ENCODE data around the gene LTBR. TPM values are rescaled to one million over a fixed set of nuclear protein-coding genes. Genes with fewer than 3 reads are reported as not detected.

The LTBR gene
- total and polyA plus RNA-seq, 10 of the 15 experiments (the other 5 are each of a cell fraction or from before 2014, with no cell fraction given), result 0.24 to 0.44 TPM; not detected in 8

- TF ChIP-seq HDAC6 (IDR thresholded peaks at IDR 0.05; ENCODE audit: unreplicated experiment), result no peak
- no peak for TF ChIP-seq KLF5 (IDR thresholded peaks at IDR 0.05; ENCODE audit: partially characterized antibody)
- peak in 1 of 2 experiments; percentile 45; a peak in 1 of 4 replicates for TF ChIP-seq ETV6 (conservative IDR thresholded peaks at IDR 0.05 in 1 of 2, IDR thresholded peaks at IDR 0.05 in 1 of 2; ENCODE audit: borderline replicate concordance in 1 of 2, low read depth in 1 of 2)
- TF ChIP-seq YBX1 (IDR thresholded peaks at IDR 0.05), result no peak
- no peak for TF ChIP-seq PRDM15 (CRISPR knock-in tag; IDR thresholded peaks at IDR 0.05)
- TF ChIP-seq ZNF592 (IDR thresholded peaks at IDR 0.05), result no peak
- TF ChIP-seq RCOR1 (conservative IDR thresholded peaks at IDR 0.05; ENCODE audit: low read depth, low read length), result no peak
- TF ChIP-seq ZBED1 (IDR thresholded peaks at IDR 0.05; ENCODE audit: borderline replicate concordance), result no peak
- no peak for TF ChIP-seq REST (IDR thresholded peaks at IDR 0.05; ENCODE audit: low read depth, low read length)
- no peak for TF ChIP-seq ZNF622 (IDR thresholded peaks at IDR 0.05)
- peak; percentile 19; the same call in 1 of the 2 replicates for TF ChIP-seq ESRRA (IDR thresholded peaks at IDR 0.05; ENCODE audit: low read length)
- TF ChIP-seq PAX5 (IDR thresholded peaks at IDR 0.05; ENCODE audit: borderline replicate concordance, low read depth, low read length), result no peak
- TF ChIP-seq HDAC2 (IDR thresholded peaks at IDR 0.05), result no peak
- TF ChIP-seq BACH1 (IDR thresholded peaks at IDR 0.05; ENCODE audit: borderline replicate concordance), result peak; percentile 32; the same call in 1 of the 2 replicates
- TF ChIP-seq, protein P1, sequence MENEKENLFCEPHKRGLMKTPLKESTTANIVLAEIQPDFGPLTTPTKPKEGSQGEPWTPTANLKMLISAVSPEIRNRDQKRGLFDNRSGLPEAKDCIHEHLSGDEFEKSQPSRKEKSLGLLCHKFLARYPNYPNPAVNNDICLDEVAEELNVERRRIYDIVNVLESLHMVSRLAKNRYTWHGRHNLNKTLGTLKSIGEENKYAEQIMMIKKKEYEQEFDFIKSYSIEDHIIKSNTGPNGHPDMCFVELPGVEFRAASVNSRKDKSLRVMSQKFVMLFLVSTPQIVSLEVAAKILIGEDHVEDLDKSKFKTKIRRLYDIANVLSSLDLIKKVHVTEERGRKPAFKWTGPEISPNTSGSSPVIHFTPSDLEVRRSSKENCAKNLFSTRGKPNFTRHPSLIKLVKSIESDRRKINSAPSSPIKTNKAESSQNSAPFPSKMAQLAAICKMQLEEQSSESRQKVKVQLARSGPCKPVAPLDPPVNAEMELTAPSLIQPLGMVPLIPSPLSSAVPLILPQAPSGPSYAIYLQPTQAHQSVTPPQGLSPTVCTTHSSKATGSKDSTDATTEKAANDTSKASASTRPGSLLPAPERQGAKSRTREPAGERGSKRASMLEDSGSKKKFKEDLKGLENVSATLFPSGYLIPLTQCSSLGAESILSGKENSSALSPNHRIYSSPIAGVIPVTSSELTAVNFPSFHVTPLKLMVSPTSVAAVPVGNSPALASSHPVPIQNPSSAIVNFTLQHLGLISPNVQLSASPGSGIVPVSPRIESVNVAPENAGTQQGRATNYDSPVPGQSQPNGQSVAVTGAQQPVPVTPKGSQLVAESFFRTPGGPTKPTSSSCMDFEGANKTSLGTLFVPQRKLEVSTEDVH (IDR thresholded peaks at IDR 0.05; ENCODE audit: low read depth, partially characterized antibody), result no peak
- TF ChIP-seq ATF7 (IDR thresholded peaks at IDR 0.05; ENCODE audit: low read depth), result peak; percentile 89
Measured at GRCh38 chr12:6335451-6336078, 48.4 kb upstream of the LTBR start (continued).

Measured in GM12878 (cell line).